MM.1S (cell line): ENCODE data around the gene E2F3.

Experiments used
- DNase-seq: peaks from one replicate; pipeline ENCODE4 v3.0.0-alpha.2; 2015
- H2AFZ ChIP-seq: fragments of 300-600 bp; sonication (generic); 2 replicates; pipeline ENCODE4 v1.6.0; 2016; ENCODE audit warnings: antibody characterized with exemption, low read length
- H3F3A ChIP-seq: fragments of 300-600 bp; sonication (generic); 2 replicates; pipeline ENCODE4 v1.6.1; 2016; ENCODE audit warnings: mild to moderate bottlenecking, antibody characterized with exemption, low read length, moderate library complexity, mixed read lengths; ENCODE audit not compliant: insufficient read depth
- H3K27ac ChIP-seq: fragments of 300-600 bp; sonication (generic); 2 replicates; pipeline ENCODE4 v1.5.1; 2016; ENCODE audit warnings: mild to moderate bottlenecking, low read length
- H3K27me3 ChIP-seq: fragments of 300-600 bp; sonication (generic); replicated peaks from 2 replicates; pipeline ENCODE4 v1.6.0; 2016; ENCODE audit warnings: low read length; ENCODE audit not compliant: insufficient read depth
- H3K36me3 ChIP-seq: fragments of 300-600 bp; sonication (generic); replicated peaks from 2 replicates; pipeline ENCODE4 v1.6.1; 2016; ENCODE audit warnings: mild to moderate bottlenecking, low read length, mixed read lengths; ENCODE audit not compliant: insufficient read depth
- H3K4me1 ChIP-seq: fragments of 300-600 bp; sonication (generic); 2 replicates; pipeline ENCODE4 v1.6.1; 2016; ENCODE audit warnings: low read length, mixed read lengths
- H3K4me2 ChIP-seq: fragments of 300-600 bp; sonication (generic); 2 replicates; pipeline ENCODE4 v1.6.0; 2016; ENCODE audit warnings: low read depth, low read length
- H3K4me3 ChIP-seq: fragments of 300-600 bp; sonication (generic); 2 replicates; pipeline ENCODE4 v1.5.1; 2016; ENCODE audit warnings: low read length, mixed read lengths
- H3K79me2 ChIP-seq: fragments of 300-600 bp; sonication (generic); 2 replicates; pipeline ENCODE4 v1.6.1; 2016; ENCODE audit warnings: mixed run types, low read length, mixed read lengths
- H3K9ac ChIP-seq: fragments of 300-600 bp; sonication (generic); 2 replicates; pipeline ENCODE4 v1.6.1; 2016; ENCODE audit warnings: low read length, mixed read lengths
- H3K9me2 ChIP-seq: fragments of 300-600 bp; sonication (generic); replicated peaks from 2 replicates; pipeline ENCODE4 v1.6.1; 2016; ENCODE audit warnings: mild to moderate bottlenecking, low read length, mixed read lengths; ENCODE audit not compliant: insufficient read depth
- H3K9me3 ChIP-seq: fragments of 300-600 bp; sonication (generic); replicated peaks from 2 replicates; pipeline ENCODE4 v1.6.1; 2016; ENCODE audit warnings: mild to moderate bottlenecking, low read length, mixed read lengths; ENCODE audit not compliant: insufficient read depth
- H4K20me1 ChIP-seq: fragments of 300-600 bp; sonication (generic); 2 replicates; pipeline ENCODE4 v1.6.1; 2016; ENCODE audit warnings: mild to moderate bottlenecking, low read length, moderate library complexity, mixed read lengths; ENCODE audit not compliant: insufficient read depth
- CTCF ChIP-seq: fragments of 300-600 bp; sonication (generic); IDR thresholded peaks from 2 replicates; pipeline ENCODE4 v1.5.1; 2016; ENCODE audit warnings: antibody characterized with exemption, low read length, mixed read lengths
- EZH2 ChIP-seq: fragments of 300-600 bp; sonication (generic); optimal IDR thresholded peaks from 2 replicates; pipeline ENCODE3; 2017; ENCODE audit warnings: low read depth, mild to moderate bottlenecking, antibody characterized with exemption, low read length, mixed read lengths
- EZH2phosphoT487 ChIP-seq: fragments of 300-600 bp; sonication (generic); IDR thresholded peaks from 2 replicates; pipeline ENCODE4 v1.6.1; 2018; ENCODE audit warnings: antibody characterized with exemption, low read length

E2F3 gene

DNA sequence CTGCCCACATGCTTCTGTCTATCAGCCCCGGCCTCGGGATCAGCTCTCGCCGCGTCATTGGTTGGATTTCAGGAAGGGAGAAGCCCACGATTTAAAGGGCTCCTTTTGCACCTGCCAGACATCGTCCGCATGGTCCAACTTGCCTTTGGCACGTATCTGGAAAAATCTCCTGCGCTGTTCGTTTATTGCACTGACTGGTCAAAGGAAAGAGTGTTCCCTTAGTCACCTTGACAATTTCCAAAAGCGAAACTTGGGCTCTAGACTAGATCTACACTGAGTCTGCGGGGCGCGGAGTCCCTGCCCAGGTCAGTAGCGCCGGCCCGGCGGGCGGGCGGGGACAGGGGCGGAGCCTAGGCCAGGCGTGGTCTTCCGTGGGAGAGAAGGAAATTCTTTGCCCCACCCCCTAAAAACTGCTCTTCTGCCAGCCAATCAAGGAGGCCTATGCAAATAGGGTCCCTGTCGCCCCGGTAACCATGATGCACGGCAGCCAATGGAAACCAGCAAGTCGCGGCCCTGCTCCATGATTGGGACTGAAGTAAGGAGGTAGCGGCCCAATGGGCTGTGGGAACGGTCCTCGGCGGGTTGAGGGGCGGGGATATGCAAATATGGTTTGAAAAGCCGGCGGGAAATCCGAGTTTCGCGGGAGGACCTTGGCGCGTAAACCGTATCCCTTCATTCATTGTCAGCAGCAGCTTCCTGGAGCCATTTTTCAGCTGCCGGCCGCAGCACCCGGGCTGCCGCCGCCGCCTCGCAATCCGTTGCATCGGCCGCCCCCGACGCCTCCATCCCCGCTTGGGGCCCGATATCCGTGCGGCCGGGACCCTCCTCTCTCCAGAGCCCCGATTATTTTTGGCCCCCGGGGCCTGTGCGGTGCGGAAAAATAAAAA, at the start of gene E2F3:
Gene E2F3 (plus strand): TSS at position 675 of the 887 bp plus-strand sequence. CDS start 354 bp downstream, outside the sequence.
- Histone ChIP-seq H3K9ac (peak within 1 kb of the TSS; percentile 95), H3K36me3 (no peaks in the 10 kb centered on the region), H3F3A (peaks cover 22% of the 10 kb centered on the region), H3K79me2 (peaks cover 42% of the 10 kb centered on the region), H3K27ac (peak within 1 kb of the TSS; percentile 94), H4K20me1 (no peaks in the 10 kb centered on the region), H3K4me2 (peak within 1 kb of the TSS; percentile 83), H3K9me2 (no peaks in the 10 kb centered on the region), H3K4me3 (peak within 1 kb of the TSS; percentile 83), H3K27me3 (no peaks in the 10 kb centered on the region), H3K9me3 (no peaks in the 10 kb centered on the region), H3K4me1 (peaks cover 7% of the 10 kb centered on the region), H2AFZ (peak within 1 kb of the TSS; percentile 72)
- TF ChIP-seq EZH2 (no peak), EZH2phosphoT487 (no peak), CTCF (no peak)
- peak; percentile 100 for DNase-seq

- Histone ChIP-seq H3K4me3 (no peak overlapping the region), H3K27me3 (no peaks in the 10 kb centered on the region), H3K27ac (no peak overlapping the region), H3K4me1 (no peaks in the 10 kb centered on the region), H3K9me2 (no peaks in the 10 kb centered on the region), H3K79me2 (no peaks in the 10 kb centered on the region), H3K9me3 (no peaks in the 10 kb centered on the region), H3K9ac (no peak overlapping the region), H3K36me3 (no peaks in the 10 kb centered on the region), H2AFZ (no peak overlapping the region), H3K4me2 (no peak overlapping the region), H4K20me1 (no peaks in the 10 kb centered on the region), H3F3A (no peaks in the 10 kb centered on the region)
- no peak for DNase-seq
- TF ChIP-seq EZH2 (no peak), EZH2phosphoT487 (no peak), CTCF (no peak)
Measured at GRCh38 chr6:20352346-20352745, 49.3 kb upstream of the E2F3 start.

DNA sequence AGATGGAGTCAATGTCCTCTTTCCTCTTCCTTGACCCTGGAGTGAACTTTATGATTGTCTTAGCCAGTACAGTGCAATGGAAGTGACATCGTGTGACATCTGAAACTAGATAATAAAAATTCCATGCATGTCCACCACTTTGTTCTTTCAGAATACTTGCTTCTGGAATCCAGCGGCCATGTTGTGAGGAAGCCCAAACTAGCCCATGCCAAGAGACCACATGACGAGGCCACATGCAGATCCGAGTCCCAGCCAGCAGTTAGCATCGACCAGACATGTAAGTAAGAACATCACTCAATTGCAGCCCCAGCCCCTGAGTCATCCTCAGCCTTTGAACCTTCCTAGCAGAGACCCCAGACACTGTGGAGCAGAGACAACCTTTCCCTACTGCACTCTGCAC, 48.5 kb upstream of the E2F3 start:
- H3K36me3 ChIP-seq, result no peaks in the 10 kb centered on the region
- H3K4me3 ChIP-seq, result no peak overlapping the region
- H3K9ac ChIP-seq, result no peak overlapping the region
- H3K27me3 ChIP-seq, result no peaks in the 10 kb centered on the region
- DNase-seq, result no peak
- H4K20me1 ChIP-seq, result no peaks in the 10 kb centered on the region
- H2AFZ ChIP-seq, result no peak overlapping the region
- no peaks in the 10 kb centered on the region for H3K9me2 ChIP-seq
- no peaks in the 10 kb centered on the region for H3K79me2 ChIP-seq
- no peak overlapping the region for H3K27ac ChIP-seq
- H3K4me1 ChIP-seq, result no peaks in the 10 kb centered on the region
- H3K9me3 ChIP-seq, result no peaks in the 10 kb centered on the region
- H3F3A ChIP-seq, result no peaks in the 10 kb centered on the region
- TF ChIP-seq EZH2 (no peak), CTCF (no peak), EZH2phosphoT487 (no peak)
- H3K4me2 ChIP-seq, result no peak overlapping the region
